Mucosa of stomach (tissue), 1 donor: ENCODE data around the gene TEKT2.

Experiments used
- H3K27me3 ChIP-seq: one replicate; pipeline ENCODE4 v1.7.0; 2013; ENCODE audit warnings: mild to moderate bottlenecking, low read length; ENCODE audit not compliant: control insufficient read depth, insufficient read depth
- H3K36me3 ChIP-seq: one replicate; pipeline ENCODE4 v1.7.0; 2013; ENCODE audit warnings: low read length; ENCODE audit not compliant: control insufficient read depth, insufficient read depth
- H3K4me1 ChIP-seq: one replicate; pipeline ENCODE4 v1.7.0; 2013; ENCODE audit warnings: mild to moderate bottlenecking, low read length; ENCODE audit not compliant: control insufficient read depth, insufficient read depth
- H3K4me3 ChIP-seq: one replicate; pipeline ENCODE4 v1.7.0; 2013; ENCODE audit warnings: low read length
- H3K9ac ChIP-seq: one replicate; pipeline ENCODE4 v1.7.0; 2013; ENCODE audit warnings: mild to moderate bottlenecking, low read length, moderate library complexity
- H3K9me3 ChIP-seq: one replicate; pipeline ENCODE4 v1.7.0; 2013; ENCODE audit warnings: mild to moderate bottlenecking, low read length, moderate library complexity; ENCODE audit not compliant: control insufficient read depth
- donor health status: Pancreatic carcinoma.

The TEKT2 gene

GRCh38 chr1:36089393-36090121 is 5.7 kb downstream of the TEKT2 start:
- peaks cover 19% of the 10 kb centered on the region for H3K36me3 ChIP-seq
- H3K9ac ChIP-seq: peak overlapping the region; percentile 79
- H3K4me3 ChIP-seq: peak overlapping the region; percentile 24
- H3K9me3 ChIP-seq: no peaks in the 10 kb centered on the region
- peaks cover 6% of the 10 kb centered on the region for H3K27me3 ChIP-seq
- H3K4me1 ChIP-seq: peaks cover 8% of the 10 kb centered on the region

- H3K36me3 ChIP-seq: peaks cover 19% of the 10 kb centered on the region
- no peak overlapping the region for H3K9ac ChIP-seq
- no peaks in the 10 kb centered on the region for H3K9me3 ChIP-seq
- H3K4me3 ChIP-seq: no peak overlapping the region
- peaks cover 5% of the 10 kb centered on the region for H3K4me1 ChIP-seq
- H3K27me3 ChIP-seq: no peaks in the 10 kb centered on the region
Observed at GRCh38 chr1:36091141-36091540, 7.2 kb downstream of the TEKT2 start.

- Histone ChIP-seq H3K4me1 (peaks cover 5% of the 10 kb centered on the region), H3K27me3 (no peaks in the 10 kb centered on the region), H3K4me3 (no peak overlapping the region), H3K36me3 (peaks cover 19% of the 10 kb centered on the region), H3K9me3 (no peaks in the 10 kb centered on the region), H3K9ac (no peak overlapping the region)
Observed at GRCh38 chr1:36091698-36092097, 7.8 kb downstream of the TEKT2 start.

GRCh38 chr1:36092166-36092797 is 8.4 kb downstream of the TEKT2 start:
- Histone ChIP-seq H3K9me3 (no peaks in the 10 kb centered on the region), H3K4me3 (no peak overlapping the region), H3K4me1 (peaks cover 5% of the 10 kb centered on the region), H3K9ac (no peak overlapping the region), H3K27me3 (no peaks in the 10 kb centered on the region), H3K36me3 (peaks cover 19% of the 10 kb centered on the region)

GRCh38 chr1:36092798-36093185 is 8.9 kb downstream of the TEKT2 start:
- Histone ChIP-seq H3K9me3 (no peaks in the 10 kb centered on the region), H3K27me3 (no peaks in the 10 kb centered on the region), H3K4me1 (peaks cover 5% of the 10 kb centered on the region), H3K4me3 (no peak overlapping the region), H3K36me3 (peaks cover 19% of the 10 kb centered on the region), H3K9ac (no peak overlapping the region)

GRCh38 chr1:36093226-36093625 is 9.3 kb downstream of the TEKT2 start:
- H3K9ac ChIP-seq: no peak overlapping the region
- no peaks in the 10 kb centered on the region for H3K9me3 ChIP-seq
- H3K4me1 ChIP-seq: peaks cover 4% of the 10 kb centered on the region
- H3K4me3 ChIP-seq: no peak overlapping the region
- H3K36me3 ChIP-seq: peaks cover 19% of the 10 kb centered on the region
- H3K27me3 ChIP-seq: no peaks in the 10 kb centered on the region

- H3K4me3 ChIP-seq: no peak overlapping the region
- peaks cover 19% of the 10 kb centered on the region for H3K36me3 ChIP-seq
- H3K27me3 ChIP-seq: no peaks in the 10 kb centered on the region
- no peak overlapping the region for H3K9ac ChIP-seq
- H3K9me3 ChIP-seq: no peaks in the 10 kb centered on the region
- no peaks in the 10 kb centered on the region for H3K4me1 ChIP-seq
Observed at GRCh38 chr1:36093929-36094328, 10.0 kb downstream of the TEKT2 start.

GRCh38 chr1:36094621-36095061 is 10.7 kb downstream of the TEKT2 start:
- Histone ChIP-seq H3K27me3 (no peaks in the 10 kb centered on the region), H3K4me1 (peaks cover 2% of the 10 kb centered on the region), H3K4me3 (no peak overlapping the region), H3K9ac (no peak overlapping the region), H3K9me3 (no peaks in the 10 kb centered on the region), H3K36me3 (peaks cover 19% of the 10 kb centered on the region)

- Histone ChIP-seq H3K36me3 (peaks cover 19% of the 10 kb centered on the region), H3K4me3 (no peak overlapping the region), H3K4me1 (peaks cover 5% of the 10 kb centered on the region), H3K27me3 (no peaks in the 10 kb centered on the region), H3K9ac (no peak overlapping the region), H3K9me3 (no peaks in the 10 kb centered on the region)
Observed at GRCh38 chr1:36095760-36096405, 12.0 kb downstream of the TEKT2 start.

GRCh38 chr1:36096500-36097432 is 12.9 kb downstream of the TEKT2 start:
- peaks cover 16% of the 10 kb centered on the region for H3K36me3 ChIP-seq
- H3K4me1 ChIP-seq: peaks cover 5% of the 10 kb centered on the region
- no peaks in the 10 kb centered on the region for H3K9me3 ChIP-seq
- H3K9ac ChIP-seq: no peak overlapping the region
- no peak overlapping the region for H3K4me3 ChIP-seq
- no peaks in the 10 kb centered on the region for H3K27me3 ChIP-seq

- Histone ChIP-seq H3K4me1 (peaks cover 5% of the 10 kb centered on the region), H3K27me3 (no peaks in the 10 kb centered on the region), H3K4me3 (no peak overlapping the region), H3K36me3 (peaks cover 5% of the 10 kb centered on the region), H3K9ac (no peak overlapping the region), H3K9me3 (no peaks in the 10 kb centered on the region)
Observed at GRCh38 chr1:36097693-36098585, 14.0 kb downstream of the TEKT2 start.
